H1 (cell line): ENCODE data around the gene NKPD1. TPM values are rescaled to one million over a fixed set of nuclear protein-coding genes. Genes with fewer than 3 reads are reported as not detected.

Experiments
- CTCF ChIA-PET: fragments of 300-600 bp; sonication (Branson Sonifier 250); formaldehyde crosslinking; loops from one replicate; lab custom pipeline; 2021; ENCODE audit not compliant: partially characterized antibody; lab: Charles Lee
- POLR2A ChIA-PET: fragments of 300-600 bp; sonication (Branson Sonifier 250); formaldehyde crosslinking; loops from one replicate; lab custom pipeline; 2021; ENCODE audit warnings: inconsistent platforms; ENCODE audit not compliant: partially characterized antibody; lab: Charles Lee
- DNase-seq, 2 experiments: peaks; one replicate each; pipeline versions ENCODE4 v3.0.0 to v3.0.0-alpha.2; 2010 to 2022; ENCODE audit warnings: low spot score in 2 of 2, low read depth in 1 of 2, mixed read lengths in 1 of 2
- FAIRE-seq: peaks from 2 replicates; lab custom pipeline; 2011; peaks lifted over from hg19 to GRCh38; lab: Jason Lieb, UNC
- H2AFZ ChIP-seq: 2 replicates; pipeline ENCODE4 v1.8.1; 2012; ENCODE audit warnings: low read length, inconsistent platforms
- H2AK5ac ChIP-seq: 2 replicates; pipeline ENCODE4 v1.6.1; 2013; ENCODE audit warnings: low read depth, low read length
- H2BK120ac ChIP-seq: replicated peaks from 2 replicates; pipeline ENCODE3; 2013; ENCODE audit warnings: low read depth, low read length, inconsistent platforms
- H2BK12ac ChIP-seq: 2 replicates; pipeline ENCODE4 v1.6.1; 2013; ENCODE audit warnings: low read depth, low read length
- H2BK15ac ChIP-seq: 2 replicates; pipeline ENCODE4 v1.6.1; 2013; ENCODE audit warnings: low read length
- H2BK20ac ChIP-seq: 2 replicates; pipeline ENCODE4 v1.6.1; 2013; ENCODE audit warnings: low read length
- H2BK5ac ChIP-seq: 2 replicates; pipeline ENCODE4 v1.6.1; 2013; ENCODE audit warnings: low read depth, low read length
- H3K14ac ChIP-seq: 2 replicates; pipeline ENCODE4 v1.6.1; 2013; ENCODE audit warnings: inconsistent platforms; ENCODE audit not compliant: insufficient read length
- H3K18ac ChIP-seq: 2 replicates; pipeline ENCODE4 v1.6.1; 2013; ENCODE audit warnings: low read length; ENCODE audit errors: extremely low read depth
- H3K23ac ChIP-seq: 2 replicates; pipeline ENCODE4 v1.6.1; 2013; ENCODE audit warnings: inconsistent platforms; ENCODE audit not compliant: insufficient read length
- H3K23me2 ChIP-seq: 2 replicates; pipeline ENCODE4 v1.6.1; 2013; ENCODE audit warnings: low read depth, low read length
- H3K27ac ChIP-seq: 2 replicates; pipeline ENCODE4 v1.6.1; 2011; ENCODE audit warnings: low read depth, low read length, inconsistent platforms
- H3K27me3 ChIP-seq, 4 experiments: replicated peaks in 1 of 4; 1 replicate in 1 of 4; 2 replicates in 3 of 4; pipeline versions ENCODE4 v1.6.1 to v1.8.1; 2011 to 2013; ENCODE audit warnings: low read length in 3 of 4, mild to moderate bottlenecking in 3 of 4, inconsistent platforms in 2 of 4, mixed read lengths in 2 of 4, moderate library complexity in 1 of 4; ENCODE audit not compliant: control insufficient read depth in 3 of 4, insufficient read depth in 3 of 4; ENCODE audit errors: extremely low read depth in 1 of 4
- H3K36me3 ChIP-seq, 4 experiments: 2 replicates each; pipeline versions ENCODE4 v1.6.1 to v1.8.1; 2011 to 2013; ENCODE audit warnings: mild to moderate bottlenecking in 4 of 4, low read length in 3 of 4, moderate library complexity in 2 of 4, control low read depth in 1 of 4, inconsistent platforms in 1 of 4; ENCODE audit not compliant: insufficient read depth in 4 of 4, control insufficient read depth in 2 of 4
- H3K4ac ChIP-seq: replicated peaks from 2 replicates; pipeline ENCODE3; 2013; ENCODE audit warnings: low read length, low read depth, mixed read lengths, inconsistent platforms; ENCODE audit not compliant: insufficient read length
- H3K4me1 ChIP-seq, 4 experiments: replicated peaks in 1 of 4; 1 replicate in 1 of 4; 2 replicates in 3 of 4; pipeline versions ENCODE4 v1.6.1 to v1.8.1; 2011 to 2013; ENCODE audit warnings: low read length in 3 of 4, inconsistent platforms in 2 of 4, mixed read lengths in 1 of 4; ENCODE audit not compliant: insufficient read depth in 4 of 4, control insufficient read depth in 3 of 4
- H3K4me2 ChIP-seq, 2 experiments: 2 replicates each; pipeline versions ENCODE4 v1.6.1 to v1.8.1; 2011 to 2013; ENCODE audit warnings: low read depth in 2 of 2, low read length in 2 of 2, control low read depth in 1 of 2, inconsistent platforms in 1 of 2, mild to moderate bottlenecking in 1 of 2; ENCODE audit not compliant: insufficient read depth in 1 of 2
- H3K4me3 ChIP-seq, 4 experiments: fragments of 200-600, 300-600 bp in 1 of 4; sonication (generic), shearing (Covaris generic), sonication (Bioruptor Twin) in 1 of 4; 2 replicates each; pipeline versions ENCODE4 v1.5.1 to v1.8.1; 2011 to 2016; ENCODE audit warnings: low read length in 4 of 4, low read depth in 3 of 4, control low read depth in 2 of 4, inconsistent platforms in 2 of 4, mild to moderate bottlenecking in 2 of 4, mixed read lengths in 1 of 4, moderate library complexity in 1 of 4; ENCODE audit not compliant: insufficient read depth in 2 of 4; ENCODE audit errors: extremely low read depth in 1 of 4
- H3K56ac ChIP-seq: replicated peaks from 2 replicates; pipeline ENCODE3; 2013; ENCODE audit warnings: low read depth, mild to moderate bottlenecking, mixed read lengths, low read length, inconsistent platforms; ENCODE audit not compliant: insufficient read length
- H3K79me1 ChIP-seq: 2 replicates; pipeline ENCODE4 v1.6.1; 2013; ENCODE audit warnings: low read depth, low read length, control low read depth
- H3K79me2 ChIP-seq, 2 experiments: 2 replicates each; pipeline versions ENCODE4 v1.6.1 to v1.8.1; 2012 to 2013; ENCODE audit warnings: low read length in 2 of 2, mild to moderate bottlenecking in 2 of 2, inconsistent platforms in 1 of 2; ENCODE audit not compliant: insufficient read depth in 2 of 2, control insufficient read depth in 1 of 2
- H3K9ac ChIP-seq, 4 experiments: replicated peaks in 1 of 4; 1 replicate in 1 of 4; 2 replicates in 3 of 4; pipeline versions ENCODE4 v1.6.1 to v1.8.1; 2011 to 2013; ENCODE audit warnings: low read depth in 3 of 4, low read length in 3 of 4, control low read depth in 2 of 4, mild to moderate bottlenecking in 2 of 4, moderate library complexity in 2 of 4, inconsistent platforms in 1 of 4; ENCODE audit errors: extremely low read depth in 1 of 4
- H3K9me3 ChIP-seq, 2 experiments: 2 replicates each; pipeline versions ENCODE4 v1.6.1 to v1.8.1; 2012 to 2013; ENCODE audit warnings: mild to moderate bottlenecking in 2 of 2, moderate library complexity in 2 of 2, control low read depth in 1 of 2, inconsistent platforms in 1 of 2, low read depth in 1 of 2, low read length in 1 of 2, mixed read lengths in 1 of 2; ENCODE audit not compliant: insufficient read depth in 2 of 2
- H4K20me1 ChIP-seq, 2 experiments: replicated peaks in 1 of 2; 2 replicates each; pipeline versions ENCODE3 to v1.8.1; 2011 to 2013; ENCODE audit warnings: inconsistent platforms in 2 of 2, low read length in 2 of 2, mild to moderate bottlenecking in 1 of 2; ENCODE audit not compliant: insufficient read depth in 2 of 2, control insufficient read depth in 1 of 2
- H4K5ac ChIP-seq: 2 replicates; pipeline ENCODE4 v1.6.1; 2013; ENCODE audit warnings: low read length, low read depth, mixed read lengths, inconsistent platforms; ENCODE audit not compliant: insufficient read length
- H4K8ac ChIP-seq: 2 replicates; pipeline ENCODE4 v1.8.0; 2013; ENCODE audit warnings: mild to moderate bottlenecking, moderate library complexity, low read length, inconsistent platforms; ENCODE audit not compliant: insufficient read depth; ENCODE audit errors: extremely low read depth
- H4K91ac ChIP-seq: replicated peaks from 2 replicates; pipeline ENCODE3; 2013; ENCODE audit warnings: low read length, mixed read lengths, inconsistent platforms; ENCODE audit not compliant: insufficient read length
- ASH2L ChIP-seq: fragments of 200-600, 300-600 bp; sonication (generic); IDR thresholded peaks from one replicate; pipeline ENCODE4 v1.7.1; 2017; ENCODE audit warnings: low read length
- BACH1 ChIP-seq: IDR thresholded peaks from 2 replicates; pipeline ENCODE4 v1.6.1; 2012; ENCODE audit warnings: low read length, improper control_type of control experiment
- BRCA1 ChIP-seq: IDR thresholded peaks from 2 replicates; pipeline ENCODE4 v1.6.1; 2012; ENCODE audit warnings: low read depth, low read length, improper control_type of control experiment
- HDAC2 ChIP-seq, 2 experiments: fragments of 300-600 bp in 1 of 2; sonication (generic) in 1 of 2; IDR thresholded peaks; 2 replicates each; pipeline ENCODE4 v1.6.1; 2011 to 2012; ENCODE audit warnings: low read depth in 2 of 2, low read length in 2 of 2, mild to moderate bottlenecking in 2 of 2, moderate library complexity in 2 of 2, borderline replicate concordance in 1 of 2, inconsistent platforms in 1 of 2
- JUN ChIP-seq: IDR thresholded peaks from 2 replicates; pipeline ENCODE4 v1.6.1; 2011; ENCODE audit warnings: low read depth, mild to moderate bottlenecking, improper control_type of control experiment, low read length
- NRF1 ChIP-seq: IDR thresholded peaks from 2 replicates; pipeline ENCODE4 v1.6.1; 2011; ENCODE audit warnings: mild to moderate bottlenecking, low read depth, low read length, improper control_type of control experiment
- RBBP5 ChIP-seq: IDR thresholded peaks from 2 replicates; pipeline ENCODE4 v1.7.1; 2012; ENCODE audit warnings: low read depth, mild to moderate bottlenecking, inconsistent platforms, low read length, moderate library complexity, borderline replicate concordance
- RXRA ChIP-seq: IDR thresholded peaks from 2 replicates; pipeline ENCODE4 v1.6.1; 2011; ENCODE audit warnings: low read depth, mild to moderate bottlenecking, low read length, moderate library complexity; ENCODE audit not compliant: insufficient read depth
- SUZ12 ChIP-seq: fragments of 200-600 bp; sonication (generic); IDR thresholded peaks from 2 replicates; pipeline ENCODE4 v1.6.1; 2012; ENCODE audit warnings: mild to moderate bottlenecking, inconsistent platforms, low read length, moderate library complexity, mixed read lengths
- TCF12 ChIP-seq: IDR thresholded peaks from 2 replicates; pipeline ENCODE4 v1.6.1; 2011; ENCODE audit warnings: low read depth, mild to moderate bottlenecking, low read length
- ZNF274 ChIP-seq: IDR thresholded peaks from 2 replicates; pipeline ENCODE4 v1.7.0; 2012; ENCODE audit warnings: low read length, borderline replicate concordance; ENCODE audit errors: extremely low read depth
- WGBS, 2 experiments: shearing (Covaris generic) in 1 of 2; methylation state at CpG; one replicate each; pipeline versions ENCODE4 v1.1.6 to v1.1.7; 2013 to 2015; ENCODE audit warnings: low lambda C conversion rate in 2 of 2, mixed read lengths in 2 of 2, inconsistent platforms in 1 of 2, low coverage in 1 of 2, missing lambda C conversion rate in 1 of 2; ENCODE audit not compliant: insufficient replicate concordance in 2 of 2, insufficient coverage in 1 of 2, insufficient read length in 1 of 2; ENCODE audit errors: extremely low coverage in 1 of 2, missing lambda C conversion rate in 1 of 2; 5-methylcytosine and 5-hydroxymethylcytosine counted together
- polyA plus RNA-seq, 7 experiments: library from polyadenylated mRNA; depleted of rRNA in 3 of 7; stranded (reverse) in 5 of 7; unstranded in 2 of 7; fragments of >200 nt in 5 of 7; fragments of 200-250 nt in 2 of 7; gene quantifications; 1 replicate in 5 of 7; 2 replicates in 1 of 7; 4 replicates in 1 of 7; pipeline versions ENCODE4 v1.2.1 to v1.2.3, GENCODE V29; 2011 to 2013; ENCODE audit warnings: missing spikeins in 2 of 7, mixed read lengths in 2 of 7
- total RNA-seq: library from RNA; stranded (reverse); fragmentation: NEBNext Ultra II Directional; extraction: Animal tissue kit (Norgen Biotek cat#: 25700); gene quantifications from 2 replicates; pipeline ENCODE4 v1.2.1, GENCODE V29; 2021

NKPD1 gene
- total and polyA plus RNA-seq, 2 of the 8 experiments (the other 6 are each of a cell fraction or from before 2014, with no cell fraction given) = 0.30 to 0.39 TPM

DNA sequence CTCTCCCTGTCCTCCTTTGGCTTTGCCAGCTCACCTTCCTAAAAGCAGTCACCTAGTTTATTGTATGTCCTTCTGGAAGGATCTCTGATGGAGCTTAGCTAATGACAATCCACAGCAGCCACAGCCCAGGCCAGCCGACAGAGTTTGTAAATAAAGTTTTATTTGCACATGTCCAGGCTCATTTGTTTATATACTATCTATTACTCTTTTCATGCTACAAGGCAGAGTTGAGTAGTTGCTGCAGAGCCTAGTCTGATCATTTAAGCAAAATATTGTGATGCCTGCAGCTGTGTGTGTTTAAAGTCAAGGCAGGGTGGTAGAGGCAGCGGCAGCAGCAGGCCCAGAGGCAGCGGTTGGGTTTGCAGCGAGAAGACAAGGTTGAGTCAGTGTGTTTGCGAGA is 32.6 kb downstream of the NKPD1 start:
- Histone ChIP-seq H3K4ac (no peak overlapping the region), H3K27me3 (no peaks in the 10 kb centered on the region; a peak in 1 of 7 replicates), H2BK15ac (no peak overlapping the region), H3K9ac (no peak overlapping the region), H3K27ac (no peak overlapping the region), H3K4me1 (peaks cover 0 to 10% (median 7%) of the 10 kb centered on the region in 4 experiments; a peak in 6 of 7 replicates), H3K18ac (no peak overlapping the region), H3K79me2 (peaks cover 0 to 40% of the 10 kb centered on the region in 2 experiments; a peak in 2 of 4 replicates), H3K56ac (no peak overlapping the region), H3K79me1 (peaks cover 21% of the 10 kb centered on the region), H3K36me3 (no peaks in the 10 kb centered on the region), H3K4me2 (no peak overlapping the region), H4K5ac (no peak overlapping the region), H2BK5ac (no peak overlapping the region), H2BK20ac (no peak overlapping the region), H3K4me3 (no peak overlapping the region), H4K20me1 (peaks cover 17 to 32% of the 10 kb centered on the region in 2 experiments), H3K23me2 (no peaks in the 10 kb centered on the region), H4K8ac (no peak overlapping the region), H4K91ac (no peak overlapping the region), H2BK12ac (no peak overlapping the region), H3K14ac (no peak overlapping the region), H2BK120ac (no peak overlapping the region), H3K23ac (no peak overlapping the region), H2AFZ (no peak overlapping the region), H2AK5ac (no peak overlapping the region), H3K9me3 (no peaks in the 10 kb centered on the region)
- FAIRE-seq (no peak), DNase-seq (no peak)
- POLR2A ChIA-PET = no interaction called here
- 82% methylated on average over 5 of the region's 5 CpGs; no CpG with 5 or more reads in 1 of the 2 experiments for WGBS, 2 experiments
- CTCF ChIA-PET = no interaction called here
- TF ChIP-seq BACH1 = no peak
- no peak for TF ChIP-seq ASH2L
- no peak for TF ChIP-seq NRF1
- no peak for TF ChIP-seq RXRA
- TF ChIP-seq HDAC2 (IDR thresholded peaks at IDR 0.05; ENCODE audit: borderline replicate concordance in 1 of 2, low read depth in 2 of 2, low read length in 2 of 2) = no peak
- TF ChIP-seq SUZ12 = no peak
- TF ChIP-seq BRCA1 = no peak
- TF ChIP-seq ZNF274 = no peak
- TF ChIP-seq TCF12 = no peak
- no peak for TF ChIP-seq JUN
- no peak for TF ChIP-seq RBBP5
